Umbilical cord (tissue), 2 donors: Measurements from ENCODE around the gene RNF31. TPM values are rescaled to one million over a fixed set of nuclear protein-coding genes. Genes with fewer than 3 reads are reported as not detected.

ENCODE experiments used
- DNase-seq: peaks from one replicate; pipeline ENCODE4 v3.0.0-alpha.2; 2015; ENCODE audit warnings: low spot score
- total RNA-seq: library from RNA; depleted of rRNA; stranded (reverse); fragments of >200 nt; gene quantifications from one replicate; pipeline ENCODE4 v1.2.3, GENCODE V29; 2014; ENCODE audit warnings: low replicate concordance; ENCODE audit not compliant: insufficient read depth

RNF31 gene
- total RNA-seq, 1 donor from 2014 or later: 22.6 TPM

DNA sequence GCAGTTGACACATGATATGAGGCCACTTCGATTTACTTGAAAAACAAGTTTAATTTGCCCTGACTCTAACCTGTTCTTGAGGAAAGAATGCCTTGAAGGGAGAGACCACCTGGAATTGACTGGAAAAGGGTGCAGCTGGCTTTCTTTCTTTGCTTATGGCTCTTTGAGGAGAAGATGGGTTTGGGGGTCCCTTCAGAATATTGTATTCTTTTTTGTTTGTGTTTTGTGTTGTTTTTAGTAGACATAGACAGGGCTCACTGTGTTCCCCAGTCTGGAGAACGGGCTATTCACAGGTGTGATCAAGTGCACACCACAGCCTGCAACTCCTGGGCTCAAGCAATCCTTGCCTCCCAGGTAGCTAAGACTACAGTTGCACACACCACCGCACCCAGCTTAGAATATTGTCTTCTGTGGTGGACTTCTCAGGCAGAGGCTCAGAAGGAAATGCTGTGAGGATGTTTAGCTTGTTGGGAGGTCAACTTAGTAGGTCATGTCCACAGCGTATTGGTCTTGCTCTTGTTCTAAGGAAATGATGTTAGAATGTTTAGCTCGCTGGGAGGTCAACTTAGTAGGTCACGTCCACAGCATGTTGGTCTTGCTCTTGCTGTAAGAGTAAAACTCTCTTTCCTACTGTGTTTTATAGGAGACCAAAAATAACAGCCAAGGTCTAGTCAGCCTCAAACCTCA is 31.0 kb upstream of the RNF31 start:
- no peak for DNase-seq

DNA sequence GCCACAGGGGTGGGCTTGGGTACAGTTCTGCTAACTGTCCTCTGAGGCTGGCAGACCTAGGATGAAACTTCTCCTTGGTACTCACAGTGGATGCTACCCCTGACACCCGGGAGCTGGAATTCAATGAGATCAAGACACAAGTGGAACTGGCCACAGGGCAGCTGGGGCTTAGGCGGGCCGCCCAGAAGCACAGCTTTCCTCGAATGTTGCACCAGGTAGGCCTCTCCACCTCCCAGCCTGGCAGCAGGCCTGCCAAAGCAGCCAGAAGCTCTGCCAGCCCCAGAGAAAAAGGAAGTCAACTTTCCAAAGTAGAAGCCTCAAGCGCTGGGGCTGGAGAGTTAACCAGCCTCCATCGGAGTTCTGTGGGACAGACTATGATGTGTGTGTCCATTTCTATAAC is 30.1 kb upstream of the RNF31 start:
- DNase-seq: no peak

DNA sequence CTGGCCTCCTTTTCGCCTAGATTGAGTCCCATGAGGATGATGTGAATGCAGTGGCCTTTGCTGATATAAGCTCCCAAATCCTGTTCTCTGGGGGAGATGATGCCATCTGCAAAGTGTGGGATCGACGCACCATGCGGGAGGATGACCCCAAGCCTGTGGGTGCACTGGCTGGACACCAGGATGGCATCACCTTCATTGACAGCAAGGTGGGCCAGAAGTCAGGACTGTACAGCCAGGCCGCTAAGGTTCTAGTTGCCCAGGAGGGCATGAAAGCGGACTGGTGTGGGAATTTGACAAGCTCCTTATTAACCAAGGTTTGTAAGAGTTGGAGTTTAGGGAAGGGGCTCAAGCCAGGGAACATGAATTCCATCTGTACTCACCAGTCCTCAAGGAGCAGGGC is 27.6 kb upstream of the RNF31 start:
- DNase-seq: no peak

DNA sequence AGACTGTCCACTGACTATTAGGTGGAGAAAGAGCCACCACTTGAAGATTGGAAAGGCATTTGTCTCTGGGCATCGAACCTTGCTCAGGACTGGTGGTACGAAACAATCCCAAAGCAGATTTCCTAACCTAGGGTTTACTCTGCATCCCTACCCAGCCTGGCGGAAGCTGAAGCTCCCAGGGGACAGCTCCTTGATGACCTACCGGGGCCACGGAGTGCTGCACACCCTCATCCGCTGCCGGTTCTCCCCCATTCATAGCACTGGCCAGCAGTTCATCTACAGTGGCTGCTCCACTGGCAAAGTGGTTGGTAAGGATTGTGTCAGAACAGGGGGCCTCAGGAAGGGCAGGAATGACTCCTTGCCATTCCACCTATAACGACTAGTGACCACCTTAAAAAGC is 26.1 kb upstream of the RNF31 start:
- DNase-seq: no peak

DNA sequence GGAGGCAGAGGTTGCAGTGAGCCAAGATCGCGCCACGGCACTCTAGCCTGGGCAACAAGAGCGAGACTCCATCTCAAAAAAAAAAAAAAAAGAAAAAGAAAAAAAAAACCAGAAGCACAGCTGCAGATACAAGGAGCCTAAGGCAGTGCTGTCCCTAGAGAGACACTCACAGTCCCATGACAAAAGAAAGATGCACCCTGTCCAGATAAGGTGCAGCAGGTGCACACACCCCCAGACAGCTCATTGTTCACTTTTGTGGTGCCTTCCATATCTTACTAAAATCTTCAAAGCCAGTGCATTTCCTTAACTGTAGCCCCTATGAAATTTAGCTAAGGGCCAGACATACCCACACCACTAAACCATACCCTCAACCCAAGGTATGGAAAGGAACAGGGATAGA is 24.9 kb upstream of the RNF31 start:
- no peak for DNase-seq

DNA sequence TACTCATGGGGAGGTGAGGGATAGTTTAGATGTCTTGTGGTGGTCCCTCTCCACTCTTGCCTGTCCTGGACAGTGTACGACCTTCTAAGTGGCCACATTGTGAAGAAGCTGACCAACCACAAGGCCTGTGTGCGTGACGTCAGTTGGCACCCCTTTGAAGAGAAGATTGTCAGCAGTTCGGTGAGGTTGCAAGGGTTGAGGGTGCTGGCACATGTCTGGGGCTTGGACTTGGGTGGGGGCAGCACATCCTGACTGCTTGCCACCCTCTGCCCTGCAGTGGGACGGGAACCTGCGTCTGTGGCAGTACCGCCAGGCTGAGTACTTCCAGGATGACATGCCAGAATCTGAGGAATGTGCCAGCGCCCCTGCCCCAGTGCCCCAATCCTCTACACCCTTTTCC is 24.4 kb upstream of the RNF31 start:
- no peak for DNase-seq

DNA sequence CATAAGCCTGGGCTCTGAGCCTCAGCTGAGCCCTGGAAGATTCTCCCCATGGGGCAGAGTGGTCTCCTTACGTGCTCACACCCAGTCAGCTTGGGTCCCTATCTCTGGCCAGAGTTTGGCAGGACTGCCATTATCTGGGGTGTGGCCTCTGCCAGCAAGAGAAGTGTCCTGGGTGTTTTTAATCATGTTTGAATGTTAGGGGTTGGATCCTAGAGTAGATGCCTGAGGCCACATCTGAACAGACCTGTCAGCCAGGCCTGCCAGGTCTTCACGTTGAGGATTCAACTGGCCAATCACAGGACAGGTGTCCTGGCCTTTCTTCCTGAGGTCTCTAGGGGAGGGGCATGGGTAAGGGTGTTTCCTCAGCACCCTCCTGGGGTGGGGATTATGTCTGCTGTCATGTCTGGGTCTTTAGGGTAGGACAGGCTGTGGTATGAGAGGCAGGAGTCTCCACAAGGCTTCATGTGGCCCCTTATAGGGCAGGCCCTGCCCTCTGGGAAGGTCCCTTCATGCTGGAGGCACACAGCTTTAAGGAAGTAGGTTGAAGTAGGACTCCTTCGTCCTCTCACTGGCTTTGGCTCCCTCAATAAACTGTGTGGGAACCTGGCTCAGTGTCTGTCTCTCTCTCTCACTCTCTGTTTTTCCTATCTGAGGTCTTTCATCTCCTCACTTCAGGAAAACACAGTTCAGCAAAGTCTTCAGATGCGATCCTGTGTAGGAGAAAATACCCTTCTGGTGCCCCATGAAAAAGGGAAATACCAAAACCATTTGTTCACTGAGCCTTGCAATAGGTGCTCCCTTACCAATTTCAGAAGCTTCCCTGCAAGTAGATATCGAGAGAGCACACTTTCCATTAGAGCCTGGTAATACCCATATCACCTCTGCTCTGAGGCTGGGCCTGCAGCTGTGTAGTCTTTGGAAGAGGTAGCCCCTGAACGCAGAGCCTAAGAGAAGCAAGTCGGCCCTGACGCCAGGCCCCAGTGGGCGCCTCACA is 23.6 kb upstream of the RNF31 start:
- DNase-seq: no peak

DNA sequence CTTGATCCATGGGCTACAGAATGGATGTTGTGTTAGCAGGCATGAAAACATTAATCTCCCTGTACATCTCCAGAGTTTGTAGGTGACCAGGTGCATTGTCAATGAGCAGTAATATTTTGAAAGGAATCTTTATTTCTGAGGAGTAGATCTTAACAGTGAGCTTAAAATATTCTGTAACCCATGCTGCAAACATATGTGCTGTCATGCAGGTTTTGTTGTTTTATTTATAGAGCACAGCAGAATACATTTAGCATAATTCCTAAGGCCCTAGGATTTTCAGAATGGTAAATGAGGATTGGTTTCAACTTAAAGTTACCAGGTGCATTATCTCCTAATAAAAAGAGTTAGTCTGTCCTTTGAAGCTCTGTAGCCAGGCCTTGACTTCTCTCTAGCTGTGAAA is 20.4 kb upstream of the RNF31 start:
- DNase-seq: no peak

DNA sequence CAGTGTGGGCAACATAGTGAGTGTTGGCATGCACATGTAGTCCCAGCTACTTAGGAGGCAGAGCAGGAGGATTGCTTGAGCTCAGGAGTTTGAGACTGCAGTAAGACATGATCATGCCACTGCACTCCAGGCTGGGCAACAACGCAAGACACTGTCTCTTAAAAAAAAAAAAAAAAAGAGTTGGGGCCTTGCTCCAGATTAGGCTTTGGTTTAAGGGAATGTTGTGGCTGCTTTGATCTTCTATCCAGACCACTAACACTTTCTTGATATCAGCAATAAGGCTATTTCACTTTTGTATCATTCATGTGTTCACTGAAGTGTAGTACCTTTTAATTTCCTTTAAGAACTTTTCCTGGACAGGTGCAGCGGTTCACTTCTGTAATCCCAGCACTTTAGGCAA is 19.6 kb upstream of the RNF31 start:
- no peak for DNase-seq

DNA sequence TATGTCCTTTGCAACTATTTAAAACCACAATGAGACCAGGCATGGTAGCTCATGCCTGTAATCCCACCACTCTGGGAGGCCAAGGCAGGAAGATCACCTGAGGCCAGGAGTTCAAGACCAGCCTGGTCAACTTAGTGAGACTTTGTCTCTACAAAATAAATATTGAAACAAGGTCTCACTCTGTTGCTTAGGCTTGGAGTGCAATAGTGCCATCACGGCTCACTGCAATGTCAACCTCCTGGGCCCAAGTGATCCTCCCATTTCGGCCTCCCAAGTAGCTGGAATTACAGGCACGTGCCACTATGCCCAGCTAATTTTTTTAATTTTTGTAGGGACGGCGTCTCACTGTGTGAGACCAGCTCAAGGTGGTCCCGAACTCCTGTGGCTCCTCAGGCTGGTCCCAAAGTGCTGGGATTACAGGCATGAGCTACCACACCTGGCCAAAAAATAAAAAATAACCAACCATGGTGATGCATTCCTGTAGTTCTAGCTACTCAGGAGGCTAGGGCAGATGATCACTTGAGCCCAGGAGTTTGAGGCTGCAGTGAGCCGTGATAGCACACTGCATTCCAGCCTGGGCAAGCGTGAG is 17.8 kb upstream of the RNF31 start:
- DNase-seq: no peak

DNA sequence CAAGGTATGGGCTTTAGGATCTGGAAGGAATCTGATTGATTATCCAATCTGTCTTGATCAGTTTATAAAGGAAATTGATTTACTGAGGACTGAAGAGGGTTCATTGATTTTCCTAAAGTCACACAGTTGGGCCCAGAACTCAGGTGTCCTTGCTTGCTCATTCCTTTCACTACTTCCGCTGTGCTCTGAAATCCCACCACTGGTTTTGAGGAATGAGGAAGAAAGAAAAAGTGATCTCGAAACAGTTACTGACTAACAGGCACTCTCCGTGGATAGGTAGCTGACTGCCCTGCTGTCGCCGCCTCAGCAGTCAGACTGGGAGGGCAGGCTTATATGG is 16.9 kb upstream of the RNF31 start, which contains the start of gene FITM1:
TSS of gene FITM1 (plus strand) at position 280 of the 337 bp plus-strand sequence. CDS start 905 bp downstream, outside the sequence.
- DNase-seq: no peak

DNA sequence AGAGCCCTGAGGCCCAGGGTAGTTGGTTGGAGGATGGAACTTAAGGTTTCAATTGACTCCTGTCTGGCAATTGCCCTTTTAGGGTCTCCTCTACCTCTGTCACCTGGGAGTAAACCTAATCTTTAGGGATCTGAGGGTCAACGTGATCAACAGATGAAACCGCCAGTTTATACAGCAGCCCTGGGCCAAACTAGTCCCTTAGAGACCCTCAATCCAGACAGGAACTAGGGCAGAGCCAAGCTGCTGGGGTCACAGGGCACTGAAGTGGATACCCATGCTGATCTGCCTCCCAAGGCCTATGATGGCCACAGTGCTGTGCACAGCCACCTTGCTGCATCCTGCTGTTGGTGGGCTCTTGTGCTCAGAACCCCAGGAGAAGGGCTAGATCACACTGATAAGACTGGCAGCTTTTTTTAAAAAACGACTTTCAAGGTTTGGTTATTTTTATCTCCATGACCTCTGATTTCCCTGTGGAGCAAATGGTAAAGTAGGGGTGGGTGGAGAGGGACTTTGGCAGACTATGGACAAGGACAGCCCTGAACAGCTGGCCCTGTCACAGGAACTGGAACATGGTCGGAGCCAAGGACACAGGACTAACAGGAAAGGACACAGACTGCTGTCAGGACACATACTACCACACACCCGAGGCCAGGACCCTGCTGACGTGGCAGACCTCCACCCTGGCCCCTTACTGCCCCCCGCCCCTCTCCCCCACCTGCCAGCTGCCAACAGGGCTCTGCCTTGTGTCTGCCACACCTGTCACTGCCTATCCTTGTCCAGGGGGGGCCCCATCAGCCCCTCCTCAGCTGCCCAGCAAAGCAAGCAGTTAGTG is 16.4 kb upstream of the RNF31 start:
- no peak for DNase-seq

DNA sequence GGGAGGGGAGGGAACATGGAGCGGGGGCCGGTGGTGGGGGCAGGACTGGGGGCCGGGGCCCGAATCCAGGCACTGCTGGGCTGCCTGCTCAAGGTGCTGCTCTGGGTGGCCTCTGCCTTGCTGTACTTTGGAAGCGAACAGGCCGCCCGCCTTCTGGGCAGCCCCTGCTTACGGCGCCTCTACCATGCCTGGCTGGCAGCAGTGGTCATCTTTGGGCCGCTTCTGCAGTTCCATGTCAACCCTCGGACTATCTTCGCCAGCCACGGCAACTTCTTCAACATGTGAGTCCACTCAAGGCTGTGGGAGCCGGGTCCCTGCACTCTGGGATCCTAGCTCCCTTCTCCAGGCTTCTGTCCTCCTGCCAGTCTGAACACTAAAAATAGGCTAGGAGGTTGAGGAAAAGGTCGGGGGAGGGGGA is 15.7 kb upstream of the RNF31 start:
- DNase-seq: no peak

DNA sequence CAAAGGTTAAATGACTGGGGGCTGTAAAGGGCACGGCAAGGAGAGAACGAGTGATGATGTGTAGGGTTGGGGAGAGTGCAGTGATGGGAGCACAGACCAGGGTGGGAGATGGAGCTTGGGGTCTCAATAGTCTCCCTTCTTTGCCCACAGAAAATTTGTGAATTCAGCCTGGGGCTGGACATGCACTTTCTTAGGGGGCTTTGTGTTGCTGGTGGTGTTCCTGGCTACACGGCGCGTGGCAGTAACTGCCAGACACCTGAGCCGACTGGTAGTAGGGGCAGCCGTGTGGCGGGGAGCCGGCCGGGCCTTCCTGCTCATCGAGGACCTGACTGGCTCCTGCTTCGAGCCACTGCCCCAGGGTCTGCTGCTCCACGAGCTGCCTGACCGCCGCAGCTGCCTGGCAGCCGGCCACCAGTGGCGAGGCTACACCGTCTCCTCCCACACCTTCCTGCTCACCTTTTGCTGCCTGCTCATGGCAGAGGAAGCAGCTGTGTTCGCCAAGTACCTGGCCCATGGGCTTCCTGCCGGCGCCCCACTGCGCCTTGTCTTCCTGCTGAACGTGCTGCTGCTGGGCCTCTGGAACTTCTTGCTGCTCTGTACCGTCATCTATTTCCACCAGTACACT is 15.1 kb upstream of the RNF31 start:
- no peak for DNase-seq

DNA sequence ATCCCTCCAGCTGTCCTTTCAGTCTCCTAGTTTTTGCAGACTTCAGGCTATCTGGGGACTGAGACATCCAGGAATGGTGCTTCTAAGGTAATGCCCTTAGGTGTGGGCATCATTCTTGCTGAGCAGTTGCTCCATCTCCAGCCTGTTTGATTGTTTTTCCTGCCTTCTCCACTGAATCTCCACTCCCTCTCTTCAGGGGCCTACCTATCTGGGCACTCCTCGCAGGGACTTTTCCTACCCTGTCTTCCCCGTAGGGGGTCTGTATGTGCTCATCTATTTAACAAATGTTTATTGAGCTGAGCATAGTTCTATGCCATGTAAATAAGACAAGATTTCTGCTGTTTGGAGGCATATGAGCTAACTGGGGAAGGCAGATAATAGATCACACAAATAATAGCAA is 14.3 kb upstream of the RNF31 start:
- DNase-seq: no peak

DNA sequence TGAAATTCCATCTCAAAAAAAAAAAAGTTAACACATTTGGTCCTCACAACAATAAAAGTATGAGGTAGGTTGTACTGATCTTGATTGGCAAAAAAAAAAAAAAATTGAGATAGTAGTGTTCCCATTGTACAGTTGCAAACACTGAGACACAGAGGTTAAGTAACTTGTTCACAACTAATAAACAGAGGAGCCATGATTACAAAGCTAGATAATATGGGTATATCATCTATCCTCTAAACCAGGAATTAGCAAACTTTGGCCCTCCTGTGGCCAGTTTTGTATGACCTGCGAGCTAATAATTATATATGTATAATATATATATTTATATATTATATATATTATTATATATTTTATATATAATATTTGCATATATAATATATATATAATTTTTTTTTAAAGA is 13.6 kb upstream of the RNF31 start:
- DNase-seq: no peak

DNA sequence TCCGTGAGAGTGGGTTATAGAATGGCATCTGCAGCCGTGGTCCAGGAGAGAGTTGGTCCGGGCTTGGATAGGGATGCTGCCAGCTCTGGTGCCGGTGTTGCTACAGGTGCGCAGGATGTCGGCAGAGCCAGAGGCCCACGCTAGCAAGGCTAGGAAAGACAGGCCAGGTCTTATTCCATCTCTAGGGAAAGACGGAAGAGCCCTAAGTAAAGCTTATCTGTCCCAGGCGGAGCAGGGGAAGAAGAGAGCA is 11.8 kb upstream of the RNF31 start:
- DNase-seq: no peak

DNA sequence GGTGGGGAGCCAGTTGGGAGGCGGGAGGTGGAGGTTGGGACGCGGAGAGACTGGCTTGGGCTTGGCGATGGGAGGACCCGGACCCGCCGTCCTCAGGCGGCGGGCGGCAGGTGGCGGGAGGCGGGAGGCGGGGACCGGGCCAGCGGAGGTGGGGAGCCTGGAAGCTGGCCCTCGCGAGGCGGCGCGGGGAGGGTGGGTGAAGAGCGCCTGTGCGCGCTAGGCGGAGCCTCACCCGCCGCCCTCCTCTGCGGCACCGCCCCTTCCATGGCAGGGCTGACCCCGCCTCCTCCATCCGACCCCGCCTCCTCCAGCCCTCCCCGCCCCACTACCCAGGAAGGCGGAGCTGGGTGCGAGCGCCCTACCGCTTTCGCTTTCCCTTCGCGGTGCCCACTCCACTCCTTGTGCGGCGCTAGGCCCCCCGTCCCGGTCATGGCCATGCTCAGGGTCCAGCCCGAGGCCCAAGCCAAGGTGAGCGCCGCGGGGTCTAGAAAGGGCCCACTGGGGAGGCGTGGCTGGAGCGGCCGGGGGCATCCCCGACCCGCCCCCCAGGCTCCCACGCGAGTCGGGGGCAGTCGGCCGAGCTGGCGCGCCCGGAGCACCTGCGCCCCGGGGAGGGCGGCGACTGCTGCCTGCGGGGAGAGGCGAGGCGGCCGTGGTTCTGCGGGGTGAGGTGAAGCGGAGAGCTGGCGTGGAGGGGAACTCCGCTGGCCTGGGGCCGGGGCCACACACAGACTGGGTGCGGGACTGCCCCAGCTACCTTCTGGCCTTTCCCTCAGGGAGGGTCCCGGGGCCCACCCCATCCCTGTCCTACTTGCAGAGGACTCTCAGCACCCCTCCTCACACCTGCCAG is 11.2 kb upstream of the RNF31 start, which contains the start of gene PSME1:
TSS of gene PSME1 (plus strand) at position 361 of the 850 bp plus-strand sequence. CDS start at position 430, 69 bp downstream.
- peak; percentile 91 for DNase-seq

DNA sequence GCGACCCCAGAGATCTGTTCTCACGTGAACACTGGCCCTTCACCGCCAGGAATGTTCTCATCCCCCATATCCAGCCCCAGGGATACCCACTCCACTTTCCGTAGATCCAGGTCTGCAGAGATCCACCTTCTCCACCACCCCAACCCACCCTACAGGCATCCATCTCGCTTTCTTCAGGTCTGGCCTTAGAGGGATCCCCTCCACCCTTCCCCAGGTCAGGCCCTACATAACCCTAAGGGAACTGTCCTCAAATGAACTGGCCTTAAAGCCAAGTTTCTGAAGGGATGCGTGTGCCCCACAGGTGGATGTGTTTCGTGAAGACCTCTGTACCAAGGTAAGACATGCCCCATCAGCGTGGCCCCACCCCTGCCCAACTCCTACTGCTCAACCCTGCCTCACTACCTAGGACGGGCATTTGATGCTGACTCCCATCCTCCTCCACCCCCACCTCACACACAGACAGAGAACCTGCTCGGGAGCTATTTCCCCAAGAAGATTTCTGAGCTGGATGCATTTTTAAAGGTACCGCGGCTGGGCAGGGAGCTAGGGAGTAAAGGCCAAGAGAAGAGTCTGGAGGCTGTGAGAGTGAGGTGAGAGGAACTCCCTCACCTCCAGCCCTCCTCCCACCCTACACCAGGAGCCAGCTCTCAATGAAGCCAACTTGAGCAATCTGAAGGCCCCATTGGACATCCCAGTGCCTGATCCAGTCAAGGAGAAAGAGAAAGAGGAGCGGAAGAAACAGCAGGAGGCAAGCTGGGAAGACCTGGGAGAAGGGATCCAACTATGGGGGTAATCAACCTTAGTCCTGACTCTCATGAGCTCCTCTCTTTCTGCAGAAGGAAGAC is 10.4 kb upstream of the RNF31 start:
- no peak for DNase-seq
